ENCODE results near the gene HOXA7. TPM values are rescaled to one million over a fixed set of nuclear protein-coding genes. Genes with fewer than 3 reads are reported as not detected.

HOXA7 gene
- polyA plus RNA-seq, 1 donor from 2014 or later = 1.0 TPM

DNA sequence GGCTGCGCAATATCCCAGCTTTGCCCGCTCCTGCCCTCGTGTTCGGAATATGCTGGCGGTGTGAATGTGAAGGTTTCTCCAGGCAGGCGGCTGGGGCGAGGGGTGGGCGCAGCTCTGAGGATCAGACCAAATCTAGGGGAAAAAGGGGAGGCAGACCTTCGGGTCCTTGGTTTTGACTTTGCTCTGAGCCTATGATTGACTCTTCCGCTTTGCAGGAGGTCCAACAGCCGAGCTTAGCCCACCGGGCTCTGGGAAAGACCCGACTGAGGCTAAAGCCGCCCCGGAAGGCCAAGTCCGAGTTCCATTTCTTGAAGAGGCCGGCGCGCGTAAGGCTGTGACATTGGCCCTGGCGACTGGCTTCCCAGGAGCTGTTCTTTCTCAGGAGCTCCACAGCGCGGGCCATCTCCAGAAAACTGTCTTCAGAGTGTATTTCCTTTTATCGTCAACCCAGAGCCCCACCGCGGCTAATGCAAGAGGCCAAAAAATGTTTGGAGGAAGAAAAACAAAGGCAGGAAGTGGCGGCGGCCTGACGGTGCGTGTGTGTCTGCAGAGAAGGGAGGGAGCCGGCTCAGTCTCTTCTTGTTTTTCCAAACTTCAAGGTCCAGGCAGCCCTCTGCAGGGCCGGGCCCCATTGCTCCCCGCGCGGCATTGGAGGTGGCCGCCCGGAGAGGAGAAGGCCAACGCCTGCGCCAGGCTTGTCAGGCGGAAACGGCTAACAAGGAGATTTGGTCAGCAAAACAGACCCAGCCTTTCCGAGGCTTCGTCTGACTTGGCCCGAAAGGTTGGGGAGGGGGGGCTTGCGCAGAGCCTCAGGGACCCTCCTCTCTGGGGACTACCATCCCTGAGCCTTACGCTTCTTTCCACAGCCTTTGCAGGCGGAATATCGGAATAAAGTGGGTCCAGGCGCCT lies 32.2 kb upstream of the HOXA7 start:
- peak overlapping the region; percentile 44 to 82 (median 78) for H3K4me3 Mint-ChIP-seq
- H3K4me1 Mint-ChIP-seq = peaks cover 18 to 32% (median 19%) of the 10 kb centered on the region in 3 donors
- peaks cover 0 to 5% (median 0%) of the 10 kb centered on the region in 3 donors for H3K9me3 Mint-ChIP-seq
- H3K36me3 Mint-ChIP-seq = peaks cover 3% of the 10 kb centered on the region
- peak overlapping the region; percentile 78 to 98 (median 97) for H3K27ac Mint-ChIP-seq
- peaks cover 79% of the 10 kb centered on the region for H3K27me3 Mint-ChIP-seq

DNA sequence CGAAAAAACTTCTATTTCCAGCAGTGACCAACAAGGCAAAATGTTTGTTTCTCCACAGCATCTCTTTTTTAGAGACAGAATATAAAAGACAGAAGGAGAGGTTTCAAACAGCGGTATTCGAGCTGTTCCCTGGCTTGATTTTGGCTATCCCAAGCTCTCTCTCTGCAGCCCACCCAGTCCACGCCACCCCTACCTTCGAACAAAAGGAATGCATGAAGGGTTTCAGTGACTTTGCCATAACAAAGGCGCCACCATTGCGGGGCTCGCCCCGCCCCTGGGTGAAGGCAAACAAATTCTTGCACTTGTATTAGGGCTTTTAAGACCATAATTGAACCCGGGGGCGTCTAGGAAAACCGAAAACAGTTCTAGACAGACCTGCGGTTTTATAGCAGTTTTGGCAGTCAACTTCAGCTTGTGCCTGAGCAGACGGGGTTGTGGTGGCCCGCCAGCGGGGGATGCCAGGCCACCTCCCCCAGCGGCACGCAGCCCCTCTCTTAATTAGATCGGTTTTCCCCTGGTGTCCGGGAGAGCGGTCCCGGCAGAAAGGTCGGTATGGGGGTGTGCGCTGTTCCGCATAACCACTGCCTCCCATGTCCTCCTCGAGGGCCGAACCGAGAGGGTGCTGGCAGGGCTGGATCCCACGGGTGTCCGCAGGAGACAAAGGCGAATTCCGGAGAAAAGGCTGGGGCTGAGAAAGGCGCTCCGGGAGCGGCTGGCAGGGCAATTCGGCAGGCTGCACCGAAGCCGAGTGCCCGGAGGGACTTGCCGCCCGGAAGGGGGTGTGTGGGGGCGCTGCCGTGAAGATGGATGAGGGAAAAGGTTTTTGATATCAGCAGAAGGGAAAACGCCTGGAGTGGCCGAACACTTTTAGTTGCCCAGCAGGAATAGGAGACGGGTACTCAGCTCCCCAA lies 31.3 kb upstream of the HOXA7 start:
- H3K9me3 Mint-ChIP-seq = peaks cover 0 to 5% (median 0%) of the 10 kb centered on the region in 3 donors
- peak overlapping the region; percentile 78 to 98 (median 97) for H3K27ac Mint-ChIP-seq
- H3K4me3 Mint-ChIP-seq = peak overlapping the region; percentile 9 to 82 (median 78)
- H3K4me1 Mint-ChIP-seq = peaks cover 18 to 33% (median 18%) of the 10 kb centered on the region in 3 donors
- peaks cover 78% of the 10 kb centered on the region for H3K27me3 Mint-ChIP-seq
- H3K36me3 Mint-ChIP-seq = peaks cover 3% of the 10 kb centered on the region

DNA sequence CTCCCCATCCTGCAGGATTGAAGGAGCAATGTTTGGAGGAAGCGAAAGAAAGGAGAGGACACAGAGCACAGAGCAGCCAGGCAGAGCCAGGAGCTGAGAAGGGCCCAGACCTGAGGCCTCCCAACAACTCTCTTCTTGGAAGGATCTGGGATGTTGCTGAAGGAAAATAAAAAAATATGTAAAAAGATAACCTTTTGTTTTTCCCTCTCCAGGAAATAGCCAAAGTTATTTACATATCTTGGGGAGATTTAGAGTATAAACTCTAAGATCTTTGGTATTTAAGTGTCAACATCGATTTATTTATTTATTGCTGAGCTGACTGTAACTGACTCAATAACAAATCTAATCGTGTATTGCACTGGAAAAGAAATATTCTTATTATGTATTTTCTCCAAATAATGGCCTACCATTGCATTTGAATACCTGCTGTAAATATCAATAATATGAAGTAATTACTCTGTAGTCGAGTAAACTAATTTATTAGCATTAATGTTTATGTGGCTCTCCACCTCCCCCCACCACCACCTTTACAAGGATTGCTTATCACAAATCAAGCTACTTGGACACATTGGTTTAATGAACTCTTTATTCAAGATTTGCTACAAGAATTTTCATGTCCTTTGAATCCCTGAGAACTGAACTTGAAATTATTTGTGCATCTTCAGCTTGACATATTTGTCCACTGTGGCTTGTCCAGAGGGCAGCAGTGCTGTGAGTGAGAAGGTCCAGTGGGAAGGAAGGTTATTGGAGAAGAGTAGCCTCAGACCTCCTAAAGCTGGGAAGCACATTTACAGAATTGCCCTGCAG lies 30.4 kb upstream of the HOXA7 start:
- peaks cover 3% of the 10 kb centered on the region for H3K36me3 Mint-ChIP-seq
- peaks cover 17 to 33% (median 17%) of the 10 kb centered on the region in 3 donors for H3K4me1 Mint-ChIP-seq
- H3K27me3 Mint-ChIP-seq = peaks cover 77% of the 10 kb centered on the region
- peak overlapping the region in 3 of 4 donors; percentile 39 to 79 (median 50) for H3K4me3 Mint-ChIP-seq
- peak overlapping the region; percentile 78 to 97 (median 93) for H3K27ac Mint-ChIP-seq
- peaks cover 0 to 4% (median 0%) of the 10 kb centered on the region in 3 donors for H3K9me3 Mint-ChIP-seq

DNA sequence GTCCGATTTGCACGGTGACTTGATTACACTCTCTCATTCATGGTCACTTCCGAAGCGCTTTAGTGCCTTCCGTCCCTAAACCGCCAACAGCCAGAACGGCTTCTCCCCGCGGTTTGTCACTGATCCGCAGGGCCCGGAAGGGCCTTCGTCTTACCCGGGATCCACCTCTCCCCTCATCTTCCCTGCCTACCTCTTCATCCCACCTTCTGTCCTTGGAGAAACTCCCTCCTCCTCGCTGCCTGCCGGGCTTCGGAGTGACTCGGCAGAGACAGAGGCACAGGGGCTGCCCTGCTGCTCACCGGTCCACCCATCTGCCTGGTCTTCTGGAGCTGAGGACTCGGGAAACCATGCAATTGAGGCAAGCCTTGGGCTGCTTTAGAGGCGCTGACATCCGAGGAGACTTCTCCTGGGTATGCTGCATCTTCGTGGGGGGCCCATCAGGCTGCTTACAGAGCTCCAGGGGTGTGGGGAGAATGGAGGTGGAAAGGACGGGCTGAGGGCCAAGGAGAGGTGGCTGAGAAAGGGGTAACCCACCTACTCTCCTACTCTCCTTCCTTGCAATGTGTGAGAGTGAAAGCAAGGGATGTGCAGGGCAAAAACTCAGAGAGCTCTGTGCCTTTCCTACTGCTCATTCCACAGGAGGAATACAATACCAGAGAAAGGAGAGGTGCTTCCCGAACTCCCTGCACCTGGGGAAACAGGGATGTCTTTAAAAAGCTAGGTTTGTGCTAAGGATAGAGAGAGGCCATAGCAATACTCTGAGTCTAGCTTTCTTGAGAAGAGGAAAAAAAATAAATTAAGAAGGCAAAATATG lies 29.6 kb upstream of the HOXA7 start:
- H3K27ac Mint-ChIP-seq = peak overlapping the region; percentile 89 to 97 (median 93)
- peaks cover 17 to 33% (median 17%) of the 10 kb centered on the region in 3 donors for H3K4me1 Mint-ChIP-seq
- peak overlapping the region; percentile 3 to 75 (median 50) for H3K4me3 Mint-ChIP-seq
- peaks cover 0 to 4% (median 0%) of the 10 kb centered on the region in 3 donors for H3K9me3 Mint-ChIP-seq
- peaks cover 74% of the 10 kb centered on the region for H3K27me3 Mint-ChIP-seq
- H3K36me3 Mint-ChIP-seq = peaks cover 3% of the 10 kb centered on the region

DNA sequence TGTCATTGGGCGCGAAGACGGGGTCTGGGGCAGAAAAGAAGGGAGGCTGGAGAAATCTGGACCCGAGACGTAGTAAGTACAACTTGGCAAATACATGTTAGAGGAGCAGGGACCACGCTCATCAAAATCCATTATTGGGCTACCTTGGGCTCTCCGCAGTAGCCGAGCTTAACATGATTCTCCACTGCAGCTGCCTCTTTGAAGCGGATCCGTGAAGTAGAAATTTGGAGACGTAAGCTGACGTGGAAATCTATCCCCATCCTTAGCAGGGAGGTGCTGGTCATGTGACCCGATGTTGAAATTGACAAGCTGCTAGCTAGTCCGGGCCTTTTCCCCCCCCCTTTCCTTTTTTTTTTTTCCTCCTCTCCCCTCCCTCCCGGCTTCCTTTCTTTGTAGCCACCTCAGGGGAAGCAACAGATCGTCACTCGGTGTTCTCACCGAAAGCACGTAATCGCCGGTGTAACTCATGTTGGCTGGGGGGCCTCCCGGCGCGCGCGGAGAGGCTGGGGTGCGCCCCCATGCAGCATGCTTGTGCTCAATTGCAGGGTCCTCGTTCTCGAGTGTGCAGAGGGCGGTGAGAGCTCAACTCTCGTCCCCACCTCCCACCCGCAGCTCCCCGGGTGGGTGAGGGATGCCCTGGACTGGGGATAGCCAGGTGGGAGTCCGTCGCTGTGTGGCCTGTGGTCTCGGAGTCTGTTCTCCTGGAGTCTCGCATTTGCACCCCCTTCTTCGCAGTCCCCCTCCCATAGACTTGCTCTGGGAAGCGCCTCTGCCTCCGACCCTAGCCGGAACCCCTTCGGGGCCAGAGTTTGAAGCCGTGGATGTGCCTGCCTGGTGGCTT lies 28.8 kb upstream of the HOXA7 start, which contains the start of gene HOXA11:
Gene HOXA11 (minus strand): TSS at position 220 of the 841 bp plus-strand sequence. CDS start 88 bp downstream, at position 132.
- peak within 1 kb of the TSS; percentile 89 to 97 (median 94) for H3K27ac Mint-ChIP-seq
- H3K36me3 Mint-ChIP-seq = peaks cover 3% of the 10 kb centered on the region
- H3K4me3 Mint-ChIP-seq = peak within 1 kb of the TSS; percentile 62 to 85 (median 74)
- peaks cover 0 to 6% (median 0%) of the 10 kb centered on the region in 3 donors for H3K9me3 Mint-ChIP-seq
- H3K27me3 Mint-ChIP-seq = peaks cover 72% of the 10 kb centered on the region
- H3K4me1 Mint-ChIP-seq = peaks cover 17 to 28% (median 19%) of the 10 kb centered on the region in 3 donors

- H3K27me3 Mint-ChIP-seq = peaks cover 69% of the 10 kb centered on the region
- peak overlapping the region; percentile 62 to 85 (median 74) for H3K4me3 Mint-ChIP-seq
- H3K4me1 Mint-ChIP-seq = peaks cover 18 to 22% (median 21%) of the 10 kb centered on the region in 3 donors
- H3K27ac Mint-ChIP-seq = peak overlapping the region; percentile 89 to 97 (median 94)
- peaks cover 3% of the 10 kb centered on the region for H3K36me3 Mint-ChIP-seq
- peaks cover 0 to 6% (median 0%) of the 10 kb centered on the region in 3 donors for H3K9me3 Mint-ChIP-seq
Observed at GRCh38 chr7:27184337-27185012, 28.0 kb upstream of the HOXA7 start.

DNA sequence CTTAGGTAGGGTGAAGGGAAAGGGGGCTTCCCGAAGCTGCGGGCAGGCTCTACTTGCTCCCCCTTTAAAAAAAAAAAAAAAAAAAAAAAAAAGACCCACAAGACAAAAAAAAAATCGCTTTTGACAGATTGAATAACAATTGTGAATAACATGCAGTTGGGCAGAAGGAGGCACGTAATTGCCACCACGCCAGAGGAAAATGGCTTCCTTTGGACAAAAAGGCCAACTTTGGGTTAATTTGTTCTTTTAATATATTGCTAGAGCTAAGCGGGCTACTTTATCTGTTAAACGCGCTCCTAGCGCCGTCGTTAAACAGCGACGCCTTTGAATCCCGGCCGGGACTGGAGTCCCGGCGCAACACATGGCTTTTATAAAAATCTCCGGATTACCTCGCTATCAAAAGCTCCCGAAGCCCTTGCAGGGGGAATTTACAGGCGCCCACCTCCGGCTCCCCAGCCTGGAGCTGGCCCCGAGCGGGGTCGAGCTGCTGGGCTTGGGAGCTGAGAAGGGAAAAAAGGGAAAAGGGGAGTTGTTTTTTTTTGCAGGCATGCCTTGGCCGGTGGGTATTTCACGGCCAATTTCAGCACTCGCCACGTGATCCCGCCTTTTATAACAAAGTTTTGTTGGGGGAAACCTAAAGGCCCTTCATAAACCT lies 27.3 kb upstream of the HOXA7 start:
- Mint-ChIP-seq H3K4me3 (peak overlapping the region; percentile 39 to 85 (median 54)), H3K4me1 (peaks cover 18 to 22% (median 21%) of the 10 kb centered on the region in 3 donors), H3K9me3 (peaks cover 0 to 6% (median 0%) of the 10 kb centered on the region in 3 donors), H3K36me3 (peaks cover 3% of the 10 kb centered on the region), H3K27me3 (peaks cover 66% of the 10 kb centered on the region), H3K27ac (peak overlapping the region; percentile 80 to 97 (median 94))

- peaks cover 0 to 6% (median 0%) of the 10 kb centered on the region in 3 donors for H3K9me3 Mint-ChIP-seq
- peaks cover 58% of the 10 kb centered on the region for H3K27me3 Mint-ChIP-seq
- H3K36me3 Mint-ChIP-seq = peaks cover 3% of the 10 kb centered on the region
- H3K27ac Mint-ChIP-seq = peak overlapping the region; percentile 90 to 97 (median 94)
- peaks cover 14 to 24% (median 15%) of the 10 kb centered on the region in 3 donors for H3K4me1 Mint-ChIP-seq
- peak overlapping the region in 2 of 4 donors; percentile 38 to 66 for H3K4me3 Mint-ChIP-seq
Observed at GRCh38 chr7:27182861-27183681, 26.6 kb upstream of the HOXA7 start.

GRCh38 chr7:27182285-27182841 lies 25.9 kb upstream of the HOXA7 start:
- H3K4me3 Mint-ChIP-seq = peak overlapping the region in 1 of 4 donors; percentile 66

GRCh38 chr7:27181795-27182275 lies 25.4 kb upstream of the HOXA7 start:
- Mint-ChIP-seq H3K9me3 (peaks cover 0 to 6% (median 0%) of the 10 kb centered on the region in 3 donors), H3K27ac (peak overlapping the region in 1 of 3 donors; percentile 97), H3K4me3 (peak overlapping the region in 1 of 4 donors; percentile 58), H3K27me3 (peaks cover 47% of the 10 kb centered on the region), H3K4me1 (peaks cover 13 to 25% (median 15%) of the 10 kb centered on the region in 3 donors), H3K36me3 (peaks cover 3% of the 10 kb centered on the region)

More at GRCh38 chr7:27182285-27182841, 25.9 kb upstream of the HOXA7 start:
- H3K9me3 Mint-ChIP-seq = peaks cover 0 to 6% (median 0%) of the 10 kb centered on the region in 3 donors
- peaks cover 3% of the 10 kb centered on the region for H3K36me3 Mint-ChIP-seq
- H3K4me1 Mint-ChIP-seq = peaks cover 13 to 25% (median 15%) of the 10 kb centered on the region in 3 donors
- peak overlapping the region in 2 of 3 donors; percentile 94 to 97 for H3K27ac Mint-ChIP-seq
- H3K27me3 Mint-ChIP-seq = peaks cover 51% of the 10 kb centered on the region

All from IgD-negative memory B cell (primary cell).